HG02642 (cell line): ENCODE data around the gene SENP1.
"Not testable (repeated sequence)": the region's sequence is repeated elsewhere in the genome, so short reads cannot be mapped to it uniquely, and the experiment has no call there.

ENCODE experiments used
- ATAC-seq: cut with Tn5 transposase; IDR thresholded peaks from one replicate; pipeline ENCODE4 v1.9.1; 2021; ENCODE audit warnings: mild to moderate bottlenecking; ENCODE audit not compliant: unreplicated experiment, poor library complexity

The SENP1 gene

GRCh38 chr12:48115957-48116356 is 10.1 kb upstream of the SENP1 start:
- no peak for ATAC-seq

GRCh38 chr12:48111312-48111693 is 5.4 kb upstream of the SENP1 start:
- ATAC-seq, result not testable (repeated sequence)

- ATAC-seq, result no peak
Observed at GRCh38 chr12:48110691-48111311, 4.9 kb upstream of the SENP1 start.

- no peak for ATAC-seq
Observed at GRCh38 chr12:48109424-48109823, 3.5 kb upstream of the SENP1 start.

GRCh38 chr12:48106681-48107613 is 1.1 kb upstream of the SENP1 start:
- no peak for ATAC-seq

GRCh38 chr12:48105321-48105866 is 485 bp downstream of the SENP1 start:
- ATAC-seq, result peak; percentile 33

GRCh38 chr12:48104531-48104930 is 1.3 kb downstream of the SENP1 start:
- ATAC-seq, result no peak

- ATAC-seq, result no peak
Observed at GRCh38 chr12:48092611-48093010, 13.3 kb downstream of the SENP1 start.

- no peak for ATAC-seq
Observed at GRCh38 chr12:48086327-48086726, 19.6 kb downstream of the SENP1 start.

- no peak for ATAC-seq
Observed at GRCh38 chr12:48084841-48085460, 20.9 kb downstream of the SENP1 start.

GRCh38 chr12:48084066-48084465 is 21.8 kb downstream of the SENP1 start:
- ATAC-seq, result no peak

- ATAC-seq, result no peak
Observed at GRCh38 chr12:48080821-48081220, 25.1 kb downstream of the SENP1 start.

- no peak for ATAC-seq
Observed at GRCh38 chr12:48080285-48080684, 25.6 kb downstream of the SENP1 start.

GRCh38 chr12:48078901-48079300 is 27.0 kb downstream of the SENP1 start:
- ATAC-seq, result no peak

- ATAC-seq, result no peak
Observed at GRCh38 chr12:48077111-48077510, 28.8 kb downstream of the SENP1 start.

GRCh38 chr12:48075832-48076231 is 30.0 kb downstream of the SENP1 start:
- ATAC-seq, result no peak

GRCh38 chr12:48074266-48074665 is 31.6 kb downstream of the SENP1 start:
- ATAC-seq, result no peak

- no peak for ATAC-seq
Observed at GRCh38 chr12:48072266-48072665, 33.6 kb downstream of the SENP1 start.

GRCh38 chr12:48071808-48072207 is 34.1 kb downstream of the SENP1 start:
- no peak for ATAC-seq

- no peak for ATAC-seq
Observed at GRCh38 chr12:48070731-48071130, 35.1 kb downstream of the SENP1 start.

GRCh38 chr12:48070033-48070432 is 35.8 kb downstream of the SENP1 start:
- no peak for ATAC-seq
